ENCODE results near the gene ST3GAL2.
"Not testable (repeated sequence)": the region's sequence is repeated elsewhere in the genome, so short reads cannot be mapped to it uniquely, and the experiment has no call there.

Gene ST3GAL2

DNA sequence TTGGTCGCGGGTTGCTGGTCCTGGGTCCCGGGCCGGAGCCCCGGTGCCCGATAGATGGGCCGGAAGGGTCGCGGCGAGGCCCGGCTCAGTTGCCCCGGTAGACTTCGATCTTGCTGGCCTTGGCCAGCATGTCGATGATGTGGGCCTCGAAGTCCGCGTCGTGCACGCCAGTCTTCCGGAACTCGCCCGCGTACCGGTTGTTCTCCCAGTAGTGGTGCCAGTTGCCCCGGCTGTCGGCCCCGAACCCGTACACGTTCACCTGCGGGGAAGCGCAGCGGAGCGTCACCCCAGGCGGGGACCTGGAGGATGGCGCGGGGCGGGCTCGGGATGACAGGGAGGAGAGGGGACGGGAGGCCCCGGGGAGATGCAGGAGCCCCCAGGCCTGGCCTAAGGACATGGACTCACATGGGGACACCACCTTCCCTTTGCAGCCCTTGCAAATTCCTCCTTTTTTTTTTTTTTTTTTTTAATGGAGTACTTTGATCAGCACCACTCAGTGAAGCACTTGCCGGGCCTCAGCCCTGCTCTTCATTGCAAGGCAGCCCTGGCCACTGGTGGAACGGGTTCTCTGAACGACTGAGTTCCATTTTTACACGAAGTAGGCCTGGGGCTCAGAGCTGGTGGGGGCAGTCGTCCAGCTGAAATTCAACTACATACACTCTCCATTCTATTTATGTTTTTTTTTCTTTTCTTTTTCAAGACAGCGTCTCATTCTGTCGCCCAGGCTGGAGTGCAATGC, 57.1 kb downstream of the ST3GAL2 start:
- DNase-seq = no peak

DNA sequence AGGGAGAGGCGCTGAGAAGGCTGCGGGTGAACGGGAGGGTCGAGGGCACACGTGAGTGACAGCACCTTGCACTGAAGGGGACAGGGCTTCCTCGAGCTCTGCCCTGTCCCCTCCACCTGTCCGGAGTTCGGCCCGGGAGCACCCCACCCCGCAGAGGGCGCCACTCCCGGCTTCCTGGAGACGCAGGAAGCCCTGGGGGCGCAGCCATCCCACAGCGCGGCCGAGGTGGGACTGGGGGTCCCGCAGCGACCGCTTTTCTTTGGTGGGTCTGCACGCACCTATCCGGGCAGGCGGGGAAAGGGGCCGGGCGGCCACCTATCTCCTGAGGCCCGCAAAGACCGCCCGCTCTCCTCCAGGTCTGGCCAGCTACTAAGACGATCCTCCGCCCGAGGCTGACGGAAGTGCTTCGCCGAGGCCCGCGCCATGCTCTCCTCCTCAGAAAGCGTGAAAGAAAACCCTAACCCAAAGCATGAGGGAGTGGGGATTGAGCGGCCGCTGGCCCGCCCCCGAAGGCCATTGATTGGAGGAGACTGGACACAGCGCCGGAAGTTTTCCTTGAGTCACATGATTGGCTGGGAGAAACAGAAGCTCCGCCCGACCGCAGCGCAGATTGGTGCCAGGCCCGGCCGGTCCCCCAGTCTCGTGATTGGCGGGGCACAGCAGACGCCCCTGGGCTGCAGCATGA, 57.8 kb downstream of the ST3GAL2 start:
- DNase-seq = peak; percentile 97

DNA sequence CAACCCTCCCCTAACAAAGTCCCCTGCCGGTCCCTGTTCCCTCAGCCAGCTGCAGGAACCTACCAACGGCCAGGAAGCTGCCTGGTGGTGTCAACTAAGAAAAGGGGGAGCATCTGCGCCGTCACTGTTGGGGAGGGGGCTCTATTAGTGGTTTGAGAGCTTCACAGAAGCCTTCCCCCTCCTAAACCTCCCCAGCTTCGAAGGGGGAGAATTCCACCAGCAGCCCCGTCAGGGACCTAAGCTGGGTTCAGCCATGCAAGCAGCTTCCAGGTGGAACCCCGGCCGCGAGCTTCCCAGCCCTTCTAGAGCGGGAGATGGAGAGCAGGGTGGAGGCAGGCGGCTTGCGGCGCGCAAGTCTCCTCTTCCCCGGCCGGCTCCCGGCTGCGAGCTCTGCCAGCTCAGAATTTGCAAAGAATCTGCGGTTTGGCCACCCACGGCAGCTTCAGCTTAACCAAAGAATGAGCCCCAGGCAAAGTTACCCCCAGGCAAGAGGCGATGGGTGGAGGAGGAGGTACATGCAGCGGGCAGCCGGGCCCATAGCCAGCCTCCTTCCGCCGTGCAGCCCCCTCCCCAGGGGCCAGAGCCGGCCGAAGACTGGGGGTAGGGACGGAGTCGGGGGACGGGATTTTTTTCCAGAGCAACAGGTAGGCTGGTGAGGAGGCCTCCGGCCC, 58.5 kb downstream of the ST3GAL2 start:
- peak; percentile 90 for DNase-seq

DNA sequence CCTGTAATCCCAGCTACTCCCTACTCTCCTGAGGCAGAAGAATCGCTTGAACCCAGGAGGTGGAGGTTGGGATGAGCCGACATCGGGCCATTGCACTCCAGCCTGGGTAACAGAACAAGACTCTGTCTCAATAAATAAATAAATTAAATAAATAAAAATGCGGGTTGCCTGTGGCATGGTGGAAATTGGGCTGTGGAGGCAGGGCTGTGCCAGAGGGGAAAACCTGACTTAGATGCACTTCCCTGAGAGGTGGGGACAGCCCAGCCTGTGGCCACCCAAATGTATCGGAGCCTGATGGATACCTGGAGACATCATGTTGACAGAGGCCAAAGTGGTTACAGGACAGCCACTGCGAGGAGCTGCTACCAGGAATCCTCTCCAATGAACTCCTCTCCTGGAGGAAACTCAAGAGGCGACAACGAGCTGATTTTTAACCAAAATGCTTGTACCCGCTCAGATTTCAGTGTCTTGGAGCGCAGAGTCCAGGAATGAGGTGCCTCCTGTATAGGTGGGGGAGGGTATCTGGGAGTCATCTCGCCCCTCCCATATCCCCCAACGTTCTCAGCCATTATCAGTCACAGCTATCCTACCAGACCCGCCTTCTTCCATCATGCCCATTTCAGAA, 59.9 kb downstream of the ST3GAL2 start:
- DNase-seq = no peak

DNA sequence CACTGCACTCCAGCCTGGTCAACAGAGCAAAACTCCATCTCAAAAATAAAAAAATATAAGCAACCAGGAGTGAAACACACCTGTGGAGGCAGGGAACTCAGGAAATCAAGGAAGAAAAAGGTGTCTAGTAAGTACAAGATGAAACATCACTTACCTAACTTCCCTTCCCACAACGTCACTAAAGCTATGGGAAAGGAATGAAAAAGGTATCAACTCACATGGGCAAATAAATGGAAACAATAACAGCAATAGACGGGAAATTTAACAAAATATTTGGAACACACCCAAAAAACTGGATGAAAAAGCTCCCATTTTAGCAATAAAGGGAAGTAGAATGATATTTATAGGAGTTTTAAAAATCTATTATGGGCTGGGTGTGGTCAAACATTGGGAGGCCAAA, 61.1 kb downstream of the ST3GAL2 start:
- DNase-seq = no peak

DNA sequence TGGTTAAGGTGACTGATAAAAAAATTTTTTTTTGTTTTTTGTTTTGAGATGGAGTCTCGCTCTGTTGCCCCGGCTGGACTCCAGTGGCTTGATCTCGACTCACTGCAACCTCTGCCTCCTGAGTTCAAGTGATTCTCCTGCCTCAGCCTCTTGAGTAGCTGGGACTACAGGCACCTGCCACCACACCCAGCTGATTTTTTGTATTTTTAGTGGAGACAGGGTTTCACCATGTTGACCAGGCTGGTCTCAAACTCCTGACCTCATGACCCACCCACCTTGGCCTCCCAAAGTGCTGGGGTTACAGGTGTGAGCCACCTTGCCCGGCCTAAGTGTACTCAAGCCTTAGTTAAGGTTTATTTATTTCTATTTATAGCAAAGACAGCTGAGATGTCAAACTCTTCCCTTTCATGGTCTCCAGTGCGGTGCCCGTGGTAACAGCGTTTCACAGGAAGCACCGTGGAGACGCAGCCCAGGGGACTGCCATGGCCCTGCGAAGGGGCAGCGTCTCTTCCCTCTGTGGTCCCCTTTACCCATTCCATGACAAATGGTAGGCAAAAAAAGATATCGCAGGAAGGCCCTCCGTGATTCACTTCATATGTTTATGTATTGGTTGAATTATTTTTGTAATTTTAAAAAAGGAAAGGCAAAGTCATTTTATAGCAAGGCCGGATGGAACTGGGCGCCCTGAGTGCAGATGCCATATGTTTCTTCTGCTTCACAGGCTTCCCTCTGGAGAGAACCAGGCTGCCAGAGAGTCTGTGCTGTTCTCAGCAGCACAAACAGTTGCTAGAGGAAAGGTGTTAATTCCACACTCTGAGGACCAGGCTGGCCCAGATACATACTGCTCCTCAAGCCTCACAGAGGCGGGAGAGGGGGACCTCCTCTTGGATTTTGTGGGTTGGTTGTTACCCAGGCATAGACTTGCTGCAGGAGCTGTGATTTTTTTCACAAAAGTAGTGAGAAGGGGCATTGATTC, 63.0 kb downstream of the ST3GAL2 start:
- DNase-seq = no peak

DNA sequence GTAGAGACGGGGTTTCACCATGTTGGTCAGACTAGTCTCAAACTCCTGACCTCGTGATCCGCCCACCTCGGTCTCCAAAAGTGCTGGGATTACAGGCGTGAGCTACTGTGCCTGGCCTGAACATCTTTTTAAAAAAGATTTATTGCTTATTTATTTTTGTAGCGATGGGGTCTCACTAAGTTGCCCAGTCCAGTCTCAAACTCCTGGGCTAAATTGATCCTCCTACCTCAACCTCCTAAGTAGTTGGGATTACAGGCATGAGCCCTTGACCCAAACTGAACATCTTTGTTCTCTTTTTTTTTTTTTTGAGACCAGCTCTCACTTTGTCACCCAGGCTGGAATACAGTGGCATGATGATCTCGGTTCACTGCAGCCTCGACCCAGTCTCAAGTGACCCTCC, 64.7 kb downstream of the ST3GAL2 start:
- DNase-seq = no peak

DNA sequence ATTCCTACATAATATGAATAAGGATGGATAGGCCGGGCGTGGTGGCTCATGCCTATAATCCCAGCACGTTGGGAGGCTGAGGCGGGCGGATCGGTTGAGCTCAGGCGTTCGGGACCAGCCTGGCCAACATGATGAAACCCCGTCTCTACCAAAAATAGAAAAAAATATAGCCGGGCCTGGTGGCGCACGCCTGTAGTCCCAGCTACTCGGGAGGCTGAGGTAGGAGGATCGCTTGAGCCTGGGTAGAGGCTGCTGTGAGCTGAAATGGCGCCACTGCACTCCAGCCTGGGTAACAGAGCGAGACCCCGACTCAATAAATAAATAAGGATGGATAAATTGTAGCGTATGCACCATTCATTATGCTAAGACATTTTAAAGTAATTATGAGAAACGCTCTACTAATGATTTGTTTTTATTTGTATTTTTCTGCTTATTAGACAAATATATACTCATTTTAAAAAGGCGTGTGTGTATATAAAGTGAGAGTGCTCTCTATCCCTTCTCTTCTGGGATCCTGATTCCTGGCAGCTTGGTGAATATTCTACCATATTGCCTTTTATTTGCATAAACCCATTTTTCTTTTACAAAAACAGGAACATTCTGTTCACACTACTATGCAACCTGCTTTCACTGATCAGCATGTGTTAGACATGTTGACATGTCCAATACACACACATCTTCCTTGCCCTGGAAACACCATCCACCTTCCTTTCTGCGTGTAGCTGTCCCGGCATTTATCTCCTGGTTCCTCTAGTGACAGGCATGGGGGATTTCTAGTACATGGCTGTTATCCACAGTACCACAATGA, 65.8 kb downstream of the ST3GAL2 start:
- DNase-seq = no peak

DNA sequence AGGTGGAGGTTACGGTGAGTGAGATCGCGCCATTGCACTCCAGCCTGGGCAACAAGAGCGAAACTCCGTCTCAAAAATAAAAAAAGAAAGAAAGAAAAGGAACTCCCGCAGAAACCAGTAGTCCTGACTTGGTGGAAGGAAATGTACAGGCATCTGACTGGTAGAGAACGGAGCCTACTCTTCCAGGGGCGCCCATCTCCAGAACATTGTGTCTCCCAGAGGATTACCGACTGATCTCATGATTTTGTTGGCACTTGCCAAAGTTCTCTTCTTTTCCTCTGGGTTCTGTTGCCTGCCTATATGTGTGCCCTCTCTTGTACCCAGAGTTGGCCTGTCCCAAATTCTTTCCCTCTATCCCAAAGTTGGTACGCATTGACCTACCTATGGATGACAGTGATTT, 68.0 kb downstream of the ST3GAL2 start:
- no peak for DNase-seq

DNA sequence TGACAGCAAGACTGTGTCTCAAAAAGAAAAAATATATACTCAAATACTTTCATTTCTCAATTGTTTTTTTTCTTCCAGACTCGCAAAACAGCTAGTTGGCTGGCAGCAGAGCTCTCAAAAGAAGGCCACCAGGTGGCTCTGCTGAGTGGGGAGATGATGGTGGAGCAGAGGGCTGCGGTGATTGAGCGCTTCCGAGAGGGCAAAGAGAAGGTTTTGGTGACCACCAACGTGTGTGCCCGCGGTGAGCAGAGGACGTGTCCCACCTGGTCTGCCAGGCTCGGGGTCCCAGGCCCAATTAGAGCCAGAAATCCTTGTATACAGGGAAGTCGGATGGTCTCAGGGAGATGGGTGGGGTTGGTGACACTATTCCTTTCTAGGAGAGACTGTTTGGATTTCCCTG, 68.8 kb downstream of the ST3GAL2 start:
- DNase-seq = peak; percentile 21

DNA sequence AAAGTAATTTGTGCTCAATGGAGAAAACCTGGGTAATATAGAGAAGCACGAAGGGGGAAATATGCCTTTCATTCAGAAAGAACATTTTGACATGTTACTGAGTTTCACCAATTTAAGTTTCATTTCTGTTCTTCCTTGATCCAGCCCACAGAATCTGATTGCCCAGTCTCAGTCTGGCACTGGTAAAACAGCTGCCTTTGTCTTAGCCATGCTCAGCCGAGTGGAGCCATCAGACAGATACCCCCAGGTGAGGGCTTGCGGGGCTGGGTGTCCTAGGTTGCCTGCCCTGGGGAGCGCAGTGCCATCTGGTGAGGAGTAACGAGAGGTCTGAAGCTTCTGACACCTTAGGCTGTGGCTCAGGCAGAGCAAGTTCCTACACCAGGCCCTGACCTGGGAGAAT, 74.5 kb downstream of the ST3GAL2 start:
- no peak for DNase-seq

DNA sequence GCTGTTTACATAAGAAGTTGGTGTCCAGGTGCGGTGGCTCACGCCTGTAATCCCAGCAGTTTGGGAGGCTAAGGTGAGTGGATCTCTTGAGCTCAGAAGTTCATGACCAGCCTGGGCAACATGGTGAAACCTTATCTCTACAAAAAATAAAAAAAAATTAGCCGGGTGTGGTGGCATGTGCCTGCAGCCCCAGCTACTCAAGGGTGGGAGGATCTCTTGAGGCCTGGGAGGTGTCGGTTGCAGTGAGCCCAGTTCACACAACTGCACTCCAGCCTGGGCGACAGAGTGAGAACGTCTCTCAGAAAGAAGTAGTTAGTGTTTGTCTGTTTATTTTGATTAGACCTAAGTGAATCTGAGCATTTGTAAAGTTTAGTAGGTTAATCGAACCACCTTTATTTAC, 79.3 kb downstream of the ST3GAL2 start:
- no peak for DNase-seq

DNA sequence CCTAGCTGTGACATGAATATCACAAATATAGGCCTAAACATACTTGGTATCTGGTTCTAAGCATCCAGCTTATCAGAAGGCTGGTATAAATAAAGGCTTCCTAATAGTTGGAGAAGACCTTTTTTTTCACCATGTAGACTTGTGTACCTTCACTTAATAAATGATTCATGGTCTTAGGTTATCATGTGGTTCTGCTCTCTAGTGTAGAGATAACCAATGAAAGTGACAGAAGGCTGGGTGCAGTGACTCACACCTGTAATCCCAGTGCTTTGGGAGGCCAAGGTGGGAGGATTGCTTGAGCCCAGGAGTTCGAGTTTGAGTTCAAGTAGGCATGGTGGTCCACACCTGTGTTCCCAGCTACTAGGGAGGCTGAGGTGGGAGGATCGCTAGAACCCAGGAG, 89.1 kb downstream of the ST3GAL2 start:
- DNase-seq = no peak

DNA sequence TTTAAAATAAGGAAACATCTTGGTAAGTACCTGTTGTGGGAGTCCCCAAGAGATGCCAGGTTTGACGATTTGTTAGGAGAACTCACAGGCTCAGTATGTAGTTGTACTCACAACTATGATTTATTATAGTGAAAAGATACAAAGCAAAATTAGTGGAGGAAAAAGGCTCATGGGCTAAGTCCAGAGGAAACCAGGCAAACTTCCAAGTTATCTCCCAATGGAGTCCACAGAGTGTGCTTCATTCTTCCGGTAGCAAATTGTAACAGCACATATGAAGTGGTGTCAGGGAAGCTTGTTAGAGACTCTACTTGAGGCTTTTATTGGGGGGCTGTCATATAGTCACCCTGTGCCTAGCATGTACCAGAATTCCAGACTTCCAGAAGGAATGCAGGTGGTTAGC, 89.9 kb downstream of the ST3GAL2 start:
- no peak for DNase-seq

DNA sequence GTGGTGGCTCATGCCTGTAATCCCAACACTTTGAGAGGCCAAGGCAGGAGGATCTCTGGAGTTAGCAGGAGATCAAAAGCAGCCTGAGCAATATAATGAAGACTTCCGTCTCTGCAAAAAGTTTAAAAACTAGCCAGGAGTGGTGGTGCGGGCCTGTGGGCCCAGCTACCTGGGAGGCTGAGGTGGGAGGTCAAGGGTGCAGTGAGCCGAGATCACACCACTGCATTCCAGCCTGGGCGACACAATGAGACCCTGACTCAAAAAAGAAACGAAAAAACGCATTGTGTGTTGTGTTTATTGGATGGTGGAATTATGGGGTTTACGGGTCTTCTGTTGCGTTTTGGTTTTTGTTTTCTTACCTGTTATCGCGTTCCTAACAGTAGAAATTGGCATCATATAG, 93.1 kb downstream of the ST3GAL2 start:
- DNase-seq = no peak

DNA sequence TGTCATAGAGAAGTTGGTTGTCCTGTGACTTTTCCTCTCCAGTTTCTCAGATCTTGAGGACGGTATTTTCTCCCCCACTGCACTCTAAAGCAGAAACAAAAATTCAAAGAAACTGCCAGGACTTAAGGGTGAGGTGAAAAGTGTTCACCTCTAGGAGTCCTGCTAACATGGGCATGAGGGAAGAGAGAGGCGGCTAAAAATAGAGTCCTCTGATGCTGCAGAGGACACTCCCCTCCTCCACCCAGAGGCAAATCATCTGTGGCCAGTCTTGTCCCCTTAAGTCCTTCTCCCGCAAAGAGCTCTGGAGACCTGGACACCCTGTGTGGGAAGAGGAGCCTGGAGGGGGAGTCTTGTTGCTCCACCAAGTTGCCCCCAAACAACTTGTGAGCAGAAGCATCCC, 96.9 kb downstream of the ST3GAL2 start:
- DNase-seq = no peak

DNA sequence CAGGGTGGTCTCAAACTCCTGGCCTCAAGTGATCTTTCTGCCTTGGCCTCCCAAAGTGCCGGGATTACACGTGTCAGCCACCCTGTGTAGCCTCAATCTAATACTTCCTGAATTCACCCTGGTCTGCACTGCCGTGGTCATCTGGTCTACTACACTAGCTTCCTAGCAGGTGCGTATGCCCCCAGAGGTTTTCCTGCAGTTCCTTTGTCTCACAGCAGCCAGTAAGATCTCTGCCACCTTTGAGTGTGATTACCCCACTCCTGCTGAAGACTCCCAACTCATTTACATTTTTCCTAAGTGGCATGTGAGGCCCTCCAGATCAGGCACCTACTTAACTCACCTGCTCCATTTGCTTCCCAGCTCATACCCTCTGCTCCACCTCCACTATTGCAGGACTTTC, 97.3 kb downstream of the ST3GAL2 start:
- no peak for DNase-seq

DNA sequence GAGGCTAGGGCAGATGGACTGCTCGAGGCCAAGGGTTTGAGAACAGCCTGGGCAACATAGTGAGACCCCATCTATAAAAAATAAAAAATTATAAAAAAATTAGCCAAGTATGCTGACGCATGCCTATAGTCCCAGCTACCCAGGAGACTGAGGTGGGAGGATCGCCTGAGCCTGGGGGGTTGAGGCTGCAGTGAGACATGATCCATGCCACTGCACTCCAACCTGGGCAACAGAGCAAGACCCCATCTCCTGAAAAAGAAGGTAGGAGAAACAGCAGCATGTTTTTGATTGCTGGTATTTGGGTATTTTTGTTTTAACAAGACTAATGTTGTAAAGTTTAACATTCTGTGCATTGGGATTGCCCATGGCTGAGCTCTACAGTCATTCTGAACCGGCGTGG, 101.1 kb downstream of the ST3GAL2 start:
- DNase-seq = no peak

DNA sequence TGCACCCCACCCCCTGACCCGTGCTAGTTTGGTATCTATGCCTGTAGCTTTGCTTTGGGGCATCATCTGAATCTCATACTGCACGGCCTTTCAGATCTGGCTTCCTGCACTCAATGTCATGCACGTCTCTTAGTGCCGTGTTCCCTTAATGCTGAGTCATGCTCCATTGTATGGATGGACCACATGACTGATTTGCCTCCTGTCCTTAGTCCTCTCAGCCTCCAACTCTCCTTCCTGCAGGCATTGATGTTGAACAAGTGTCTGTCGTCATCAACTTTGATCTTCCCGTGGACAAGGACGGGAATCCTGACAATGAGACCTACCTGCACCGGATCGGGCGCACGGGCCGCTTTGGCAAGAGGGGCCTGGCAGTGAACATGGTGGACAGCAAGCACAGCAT, 106.2 kb downstream of the ST3GAL2 start:
- DNase-seq = not testable (repeated sequence)

DNA sequence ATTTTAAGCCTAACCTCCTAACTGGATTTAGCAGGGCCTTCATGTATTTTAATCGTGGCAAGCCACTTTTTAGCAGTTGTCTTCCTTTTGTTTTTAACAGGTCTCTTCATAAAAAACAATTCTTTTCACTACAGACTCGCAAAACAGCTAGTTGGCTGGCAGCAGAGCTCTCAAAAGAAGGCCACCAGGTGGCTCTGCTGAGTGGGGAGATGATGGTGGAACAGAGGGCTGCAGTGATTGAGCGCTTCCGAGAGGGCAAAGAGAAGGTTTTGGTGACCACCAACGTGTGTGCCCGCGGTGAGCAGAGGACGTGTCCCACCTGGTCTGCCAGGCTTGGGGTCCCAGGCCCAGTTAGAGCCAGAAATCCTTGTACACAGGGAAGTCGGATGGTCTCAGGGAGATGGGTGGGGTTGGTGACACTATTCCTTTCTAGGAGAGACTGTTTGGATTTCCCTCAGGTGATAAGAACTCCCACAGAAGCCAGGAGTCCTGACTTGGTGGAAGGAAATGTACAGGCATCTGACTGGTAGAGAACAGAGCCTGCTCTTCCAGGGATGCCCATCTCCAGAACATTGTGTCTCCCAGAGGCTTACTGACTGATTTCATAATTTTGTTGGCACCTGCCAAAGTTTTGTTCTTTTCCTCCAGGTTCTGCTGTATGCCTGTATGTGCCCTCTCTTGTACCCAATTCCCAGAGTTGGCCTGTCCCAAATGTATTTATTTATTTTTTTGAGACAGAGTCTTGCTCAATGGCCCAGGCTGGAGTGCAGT, 107.1 kb downstream of the ST3GAL2 start:
- no peak for DNase-seq

DNA sequence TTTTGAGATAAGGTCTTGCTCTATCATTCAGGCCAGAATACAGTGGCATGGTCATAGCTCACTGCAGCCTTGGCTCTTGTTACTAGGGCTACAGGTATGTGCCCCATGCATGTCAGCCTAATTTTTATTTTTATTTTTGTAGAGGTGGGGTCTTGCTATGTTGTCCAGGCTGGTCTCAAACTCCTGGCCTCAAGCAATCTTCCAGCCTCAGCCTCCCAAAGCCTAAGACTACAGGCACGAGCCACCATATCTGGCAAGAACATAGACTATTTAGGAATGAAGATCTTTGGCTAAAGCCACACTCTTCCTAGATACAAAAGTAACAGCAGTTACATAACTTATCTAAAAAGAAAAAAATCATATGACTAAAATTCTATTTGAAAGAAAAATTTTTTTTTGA, 107.8 kb downstream of the ST3GAL2 start:
- no peak for DNase-seq
